Activated CD4-positive, CD25-positive, alpha-beta regulatory T cell treated with anti-CD3 and anti-CD28 coated beads, Interleukin-2, amount 50 U/mL, for 16 hours (primary cell): ENCODE results near the gene DPYSL5.

Experiments used
- DNase-seq: peaks from one replicate; pipeline ENCODE4 v3.0.0-alpha.2; 2020; ENCODE audit warnings: low read depth, low spot score

The DPYSL5 gene

GRCh38 chr2:26932974-26933373, 85.0 kb downstream of the DPYSL5 start:
- DNase-seq, result no peak

GRCh38 chr2:26933431-26934334, 85.8 kb downstream of the DPYSL5 start:
- DNase-seq, result no peak

- DNase-seq, result no peak
Measured at GRCh38 chr2:26934335-26934724, 86.4 kb downstream of the DPYSL5 start.

GRCh38 chr2:26934985-26935384, 87.1 kb downstream of the DPYSL5 start:
- DNase-seq, result no peak

- no peak for DNase-seq
Measured at GRCh38 chr2:26936855-26937254, 88.9 kb downstream of the DPYSL5 start.

GRCh38 chr2:26938399-26939118, 90.6 kb downstream of the DPYSL5 start:
- no peak for DNase-seq

GRCh38 chr2:26940001-26940400, 92.1 kb downstream of the DPYSL5 start:
- no peak for DNase-seq

- DNase-seq, result no peak
Measured at GRCh38 chr2:26941486-26941885, 93.6 kb downstream of the DPYSL5 start.

- DNase-seq, result peak; percentile 16
Measured at GRCh38 chr2:26942543-26943295, 94.8 kb downstream of the DPYSL5 start.

- DNase-seq, result no peak
Measured at GRCh38 chr2:26945991-26946750, 98.2 kb downstream of the DPYSL5 start.

- no peak for DNase-seq
Measured at GRCh38 chr2:26946841-26947784, 99.2 kb downstream of the DPYSL5 start.

- DNase-seq, result no peak
Measured at GRCh38 chr2:26948800-26949199, 100.9 kb downstream of the DPYSL5 start.

GRCh38 chr2:26950246-26950645, 102.3 kb downstream of the DPYSL5 start:
- no peak for DNase-seq

GRCh38 chr2:26951236-26951635, 103.3 kb downstream of the DPYSL5 start:
- no peak for DNase-seq

GRCh38 chr2:26952374-26952773, 104.4 kb downstream of the DPYSL5 start:
- DNase-seq, result no peak

- no peak for DNase-seq
Measured at GRCh38 chr2:26954135-26954534, 106.2 kb downstream of the DPYSL5 start.

- no peak for DNase-seq
Measured at GRCh38 chr2:26957041-26957440, 109.1 kb downstream of the DPYSL5 start.

GRCh38 chr2:26957534-26957933, 109.6 kb downstream of the DPYSL5 start:
- no peak for DNase-seq

- no peak for DNase-seq
Measured at GRCh38 chr2:26959331-26959730, 111.4 kb downstream of the DPYSL5 start.

GRCh38 chr2:26964446-26965130, 116.7 kb downstream of the DPYSL5 start:
- no peak for DNase-seq
